A549 (cell line): ENCODE results near the gene KCNN3. TPM values are rescaled to one million over a fixed set of nuclear protein-coding genes. Genes with fewer than 3 reads are reported as not detected.

ENCODE experiments used
- ATAC-seq, 2 experiments: fragments of 200-7000 bp in 1 of 2; fragments of >200 bp in 1 of 2; cut with Nextera tagmentation in 1 of 2; cut with Tn5 transposase in 1 of 2; 3 replicates each; pipeline versions ENCODE4 v1.8.0 to v1.9.1; 2018 to 2020; ENCODE audit warnings: mild to moderate bottlenecking in 1 of 2, moderate library complexity in 1 of 2
- CTCF ChIA-PET: fragments of 300-600 bp; sonication (Branson Sonifier 250); formaldehyde crosslinking; extraction: SDS; loops from one replicate; lab custom pipeline; 2021; ENCODE audit warnings: antibody characterized with exemption, inconsistent platforms; lab: Yijun Ruan, JAX
- POLR2A ChIA-PET: fragments of 350-600 bp; formaldehyde crosslinking; extraction: SDS; loops from one replicate; lab custom pipeline; 2021; ENCODE audit warnings: antibody characterized with exemption, inconsistent platforms; lab: Yijun Ruan, JAX
- DNase-seq, 2 experiments: peaks; one replicate each; pipeline versions ENCODE4 v3.0.0 to v3.0.0-alpha.2; 2011 to 2016; ENCODE audit warnings: low read depth in 1 of 2, low spot score in 1 of 2
- FAIRE-seq: peaks from 2 replicates; lab custom pipeline; 2011; peaks lifted over from hg19 to GRCh38; lab: Jason Lieb, UNC
- H3K27ac ChIP-seq, 2 experiments: fragments of >200 bp; sonication (Bioruptor Twin); formaldehyde crosslinking; 3 replicates each; pipeline ENCODE4 v1.5.1; 2016 to 2017
- H3K4me1 ChIP-seq: fragments of >200 bp; sonication (Bioruptor Twin); formaldehyde crosslinking; 3 replicates; pipeline ENCODE4 v1.6.1; 2016
- H3K4me2 ChIP-seq: fragments of >200 bp; sonication (Bioruptor Twin); formaldehyde crosslinking; 3 replicates; pipeline ENCODE4 v1.6.1; 2016
- H3K4me3 ChIP-seq: fragments of >200 bp; sonication (Bioruptor Twin); formaldehyde crosslinking; 3 replicates; pipeline ENCODE4 v1.5.1; 2016
- H3K9me3 ChIP-seq: fragments of >200 bp; sonication (Bioruptor Twin); formaldehyde crosslinking; 3 replicates; pipeline ENCODE4 v1.6.1; 2016
- BHLHE40 ChIP-seq: IDR thresholded peaks from 2 replicates; pipeline ENCODE4 v1.6.1; 2012; ENCODE audit warnings: low read depth, low read length, inconsistent platforms
- CBX2 ChIP-seq: fragments of 200-600 bp; sonication (generic); IDR thresholded peaks from 2 replicates; pipeline ENCODE4 v1.6.1; 2016; ENCODE audit warnings: low read depth, mild to moderate bottlenecking, borderline replicate concordance
- CEBPB ChIP-seq, 2 experiments: fragments of >200 bp in 1 of 2; sonication (Bioruptor Twin) in 1 of 2; formaldehyde crosslinking in 1 of 2; IDR thresholded peaks; 2 replicates each; pipeline ENCODE4 v1.6.1; 2012 to 2016
- CHD2 ChIP-seq: fragments of 150-350 bp; IDR thresholded peaks from 2 replicates; pipeline ENCODE4 v1.6.1; 2014; ENCODE audit warnings: low read length; ENCODE audit not compliant: partially characterized antibody
- CHD4 ChIP-seq: fragments of 200-600 bp; sonication (generic); IDR thresholded peaks from 2 replicates; pipeline ENCODE4 v1.6.1; 2016; ENCODE audit warnings: antibody characterized with exemption, mild to moderate bottlenecking, borderline replicate concordance
- CTCF ChIP-seq: fragments of >200 bp; sonication (Bioruptor Twin); formaldehyde crosslinking; IDR thresholded peaks from 3 replicates; pipeline ENCODE4 v1.5.1; 2016
- HEYL ChIP-seq: fragments of 250-450 bp; sonication (Bioruptor Pico); IDR thresholded peaks from 2 replicates; pipeline ENCODE4 v1.8.0; 2021; ENCODE audit warnings: mild to moderate bottlenecking, moderate library complexity
- JUN ChIP-seq, 2 experiments: fragments of >200 bp; sonication (Bioruptor Twin); formaldehyde crosslinking; IDR thresholded peaks; 2 replicates in 1 of 2; 3 replicates in 1 of 2; pipeline ENCODE4 v1.6.1; 2016 to 2017
- MYC ChIP-seq: IDR thresholded peaks from 2 replicates; pipeline ENCODE4 v1.6.1; 2012; ENCODE audit warnings: mild to moderate bottlenecking, inconsistent platforms, low read length, improper control_type of control experiment, borderline replicate concordance
- NFE2L2 ChIP-seq: fragments of 150-350 bp; conservative IDR thresholded peaks from 2 replicates; pipeline ENCODE4 v1.6.1; 2014; ENCODE audit warnings: low read length
- PHF8 ChIP-seq: fragments of 200-600 bp; sonication (generic); IDR thresholded peaks from 2 replicates; pipeline ENCODE4 v1.6.1; 2016; ENCODE audit warnings: low read depth, mild to moderate bottlenecking, antibody characterized with exemption, moderate library complexity, borderline replicate concordance
- POLR2A ChIP-seq: IDR thresholded peaks from 2 replicates; pipeline ENCODE4 v1.6.1; 2012; ENCODE audit warnings: mild to moderate bottlenecking, low read length
- RFX5 ChIP-seq: fragments of 450-650 bp; IDR thresholded peaks from 2 replicates; pipeline ENCODE4 v1.7.1; 2014; ENCODE audit warnings: antibody characterized with exemption, mild to moderate bottlenecking, moderate library complexity
- SREBF2 ChIP-seq: fragments of 450-650 bp; IDR thresholded peaks from 2 replicates; pipeline ENCODE4 v1.6.1; 2014; ENCODE audit warnings: mild to moderate bottlenecking, moderate library complexity
- TP53 ChIP-seq: fragments of 250-450 bp; sonication (Bioruptor Pico); IDR thresholded peaks from 2 replicates; pipeline ENCODE4 v1.5.0; 2021; ENCODE audit warnings: mild to moderate bottlenecking, moderate library complexity
- ZFP36 ChIP-seq: fragments of 450-650 bp; IDR thresholded peaks from 2 replicates; pipeline ENCODE4 v1.6.1; 2014; ENCODE audit warnings: borderline replicate concordance; ENCODE audit not compliant: partially characterized antibody
- ZSCAN20 ChIP-seq: fragments of 250-450 bp; sonication (Bioruptor Pico); IDR thresholded peaks from 2 replicates; pipeline ENCODE4 v1.8.0; 2022; ENCODE audit warnings: mild to moderate bottlenecking, moderate library complexity
- WGBS: methylation state at CpG from one replicate; pipeline ENCODE4 v1.1.6; 2017; ENCODE audit errors: missing lambda C conversion rate; 5-methylcytosine and 5-hydroxymethylcytosine counted together
- polyA plus RNA-seq, 4 experiments: library from polyadenylated mRNA; depleted of rRNA in 3 of 4; stranded (reverse); fragments of >200 nt; fragmentation: RNase III in 1 of 4; extraction: RNeasy Plus Mini Kit Qiagen cat#74134 plus additional on column Dnase treatment in 1 of 4; gene quantifications; 2 replicates in 3 of 4; 3 replicates in 1 of 4; pipeline ENCODE4 v1.2.3, GENCODE V29; 2011 to 2017
- TF ChIP-seq, protein P1 (sequence below): fragments of 150-350 bp; IDR thresholded peaks from 2 replicates; pipeline ENCODE4 v1.6.1; 2014; ENCODE audit warnings: low read depth, mild to moderate bottlenecking, low read length
- TF ChIP-seq, protein P2 (sequence below): fragments of 250-450 bp; sonication (Bioruptor Pico); IDR thresholded peaks from 2 replicates; pipeline ENCODE4 v1.5.0; 2020; ENCODE audit warnings: low read depth, mild to moderate bottlenecking, moderate library complexity
- TF ChIP-seq, protein P3 (sequence below): fragments of >200 bp; sonication (Bioruptor Twin); formaldehyde crosslinking; IDR thresholded peaks from 3 replicates; pipeline ENCODE4 v1.6.1; 2016

The KCNN3 gene
- polyA plus RNA-seq, 2 of the 4 experiments (the other 2 are of a cell fraction): 0.01 to 0.03 TPM

DNA sequence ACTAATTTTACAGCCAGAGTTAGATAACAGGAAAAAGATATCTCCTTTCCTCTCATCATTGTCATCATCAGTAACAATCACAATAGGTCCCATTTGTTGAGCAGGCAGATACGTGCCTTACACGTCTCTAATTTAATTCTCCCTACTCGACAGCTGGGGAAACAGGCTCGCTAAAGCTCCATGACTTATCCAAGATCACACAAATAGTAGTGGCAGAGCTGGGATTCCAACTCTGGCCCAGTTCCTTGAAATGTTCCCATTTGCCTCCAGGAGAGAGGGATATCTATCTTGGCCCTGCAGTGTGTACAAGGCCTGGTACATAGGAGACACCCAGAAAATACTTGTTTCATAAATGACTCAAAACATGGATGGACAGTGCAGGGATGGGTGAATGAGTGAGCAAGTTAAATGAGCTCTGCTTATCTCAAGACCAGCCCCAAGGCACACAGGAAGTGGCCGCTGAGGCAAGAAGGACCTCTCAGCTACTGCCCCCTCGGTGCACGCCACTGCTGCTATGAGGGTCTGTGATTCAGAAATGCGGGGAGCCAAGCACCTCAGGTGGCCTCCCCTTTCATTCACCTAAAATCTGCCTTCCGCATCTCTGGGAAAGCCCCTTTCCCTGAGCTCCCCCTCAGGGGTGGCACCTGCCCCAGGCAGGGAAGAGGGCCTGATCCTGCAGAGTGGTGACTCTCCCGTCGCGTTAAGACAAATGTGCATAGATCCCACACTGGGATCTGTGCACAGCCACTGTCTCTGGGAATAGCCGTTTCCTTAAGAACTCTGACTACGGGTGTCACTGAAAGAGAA, 3.6 kb downstream of the KCNN3 start:
- ChIA-PET POLR2A (no interaction called here), CTCF (interaction anchor here (0.7 to 7.5 kb wide), 11 partner anchors 9 to 320 kb away, joined by 3 to 58 read pairs (median 6); no protein-coding TSS in a partner anchor)
- H3K27ac ChIP-seq: no peak overlapping the region
- ATAC-seq: no peak
- FAIRE-seq: no peak
- TF ChIP-seq BHLHE40 (no peak), CEBPB (IDR thresholded peaks at IDR 0.05) (no peak), CTCF (no peak), ZFP36 (no peak), HEYL (CRISPR knock-in tag) (no peak), RFX5 (no peak), SREBF2 (no peak), TP53 (no peak), NFE2L2 (no peak), CBX2 (no peak), POLR2A (no peak), ZSCAN20 (CRISPR knock-in tag) (no peak), CHD4 (no peak), PHF8 (no peak), CHD2 (no peak), JUN (IDR thresholded peaks at IDR 0.05) (no peak)
- TF ChIP-seq, protein P1, sequence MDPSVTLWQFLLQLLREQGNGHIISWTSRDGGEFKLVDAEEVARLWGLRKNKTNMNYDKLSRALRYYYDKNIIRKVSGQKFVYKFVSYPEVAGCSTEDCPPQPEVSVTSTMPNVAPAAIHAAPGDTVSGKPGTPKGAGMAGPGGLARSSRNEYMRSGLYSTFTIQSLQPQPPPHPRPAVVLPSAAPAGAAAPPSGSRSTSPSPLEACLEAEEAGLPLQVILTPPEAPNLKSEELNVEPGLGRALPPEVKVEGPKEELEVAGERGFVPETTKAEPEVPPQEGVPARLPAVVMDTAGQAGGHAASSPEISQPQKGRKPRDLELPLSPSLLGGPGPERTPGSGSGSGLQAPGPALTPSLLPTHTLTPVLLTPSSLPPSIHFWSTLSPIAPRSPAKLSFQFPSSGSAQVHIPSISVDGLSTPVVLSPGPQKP: no peak
- TF ChIP-seq, protein P2, sequence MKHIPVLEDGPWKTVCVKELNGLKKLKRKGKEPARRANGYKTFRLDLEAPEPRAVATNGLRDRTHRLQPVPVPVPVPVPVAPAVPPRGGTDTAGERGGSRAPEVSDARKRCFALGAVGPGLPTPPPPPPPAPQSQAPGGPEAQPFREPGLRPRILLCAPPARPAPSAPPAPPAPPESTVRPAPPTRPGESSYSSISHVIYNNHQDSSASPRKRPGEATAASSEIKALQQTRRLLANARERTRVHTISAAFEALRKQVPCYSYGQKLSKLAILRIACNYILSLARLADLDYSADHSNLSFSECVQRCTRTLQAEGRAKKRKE (CRISPR knock-in tag): no peak
- TF ChIP-seq, protein P3, sequence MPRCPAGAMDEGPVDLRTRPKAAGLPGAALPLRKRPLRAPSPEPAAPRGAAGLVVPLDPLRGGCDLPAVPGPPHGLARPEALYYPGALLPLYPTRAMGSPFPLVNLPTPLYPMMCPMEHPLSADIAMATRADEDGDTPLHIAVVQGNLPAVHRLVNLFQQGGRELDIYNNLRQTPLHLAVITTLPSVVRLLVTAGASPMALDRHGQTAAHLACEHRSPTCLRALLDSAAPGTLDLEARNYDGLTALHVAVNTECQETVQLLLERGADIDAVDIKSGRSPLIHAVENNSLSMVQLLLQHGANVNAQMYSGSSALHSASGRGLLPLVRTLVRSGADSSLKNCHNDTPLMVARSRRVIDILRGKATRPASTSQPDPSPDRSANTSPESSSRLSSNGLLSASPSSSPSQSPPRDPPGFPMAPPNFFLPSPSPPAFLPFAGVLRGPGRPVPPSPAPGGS: no peak
- H3K4me3 ChIP-seq: no peak overlapping the region
- 86% methylated on average over 14 of the region's 14 CpGs for WGBS
- H3K4me1 ChIP-seq: 0 out of 3 replicates have a peak, but pooled peaks cover 3% of the 10 kb centered on the region
- no peak overlapping the region for H3K4me2 ChIP-seq
- no peak for DNase-seq
- no peaks in the 10 kb centered on the region for H3K9me3 ChIP-seq

GRCh38 chr1:154865442-154866256, 4.4 kb downstream of the KCNN3 start:
- Histone ChIP-seq H3K9me3 (no peaks in the 10 kb centered on the region), H3K4me3 (no peak overlapping the region), H3K4me1 (0 out of 3 replicates have a peak, but pooled peaks cover 3% of the 10 kb centered on the region), H3K27ac (no peak overlapping the region), H3K4me2 (no peak overlapping the region)
- ChIA-PET CTCF (interaction anchor here (0.6 to 7.5 kb wide), 13 partner anchors 8 to 319 kb away, joined by 3 to 58 read pairs (median 6); no protein-coding TSS in a partner anchor), POLR2A (no interaction called here)
- DNase-seq (no peak), FAIRE-seq (no peak), ATAC-seq (no peak)
- TF ChIP-seq MYC: no peak
- 71% methylated on average over 4 of the region's 5 CpGs for WGBS
